GM21717 (cell line): ENCODE results near the gene U2AF2.

Experiments used
- ATAC-seq: cut with Tn5 transposase; IDR thresholded peaks from one replicate; pipeline ENCODE4 v1.9.1; 2021; ENCODE audit warnings: mild to moderate bottlenecking, moderate library complexity; ENCODE audit not compliant: unreplicated experiment

Gene U2AF2

GRCh38 chr19:55621205-55621672 is 33.6 kb upstream of the U2AF2 start:
- ATAC-seq, result no peak

GRCh38 chr19:55621673-55622231 is 33.1 kb upstream of the U2AF2 start:
- no peak for ATAC-seq

GRCh38 chr19:55622242-55622969 is 32.4 kb upstream of the U2AF2 start:
- no peak for ATAC-seq

GRCh38 chr19:55623130-55623529 is 31.7 kb upstream of the U2AF2 start:
- ATAC-seq, result no peak

- no peak for ATAC-seq
Observed at GRCh38 chr19:55623561-55623960, 31.3 kb upstream of the U2AF2 start.

GRCh38 chr19:55624109-55625003 is 30.5 kb upstream of the U2AF2 start, which contains the start of gene ZNF784:
Gene ZNF784 (minus strand): TSS chr19:55624566. CDS start chr19:55624561, 5 bp downstream.
- peak; percentile 42 for ATAC-seq

- ATAC-seq, result no peak
Observed at GRCh38 chr19:55625004-55625326, 29.9 kb upstream of the U2AF2 start.

- no peak for ATAC-seq
Observed at GRCh38 chr19:55626350-55626749, 28.5 kb upstream of the U2AF2 start.

- no peak for ATAC-seq
Observed at GRCh38 chr19:55632463-55632834, 22.4 kb upstream of the U2AF2 start.

- ATAC-seq, result no peak
Observed at GRCh38 chr19:55633861-55634260, 21.0 kb upstream of the U2AF2 start.

- ATAC-seq, result no peak
Observed at GRCh38 chr19:55635334-55635717, 19.5 kb upstream of the U2AF2 start.

GRCh38 chr19:55635856-55636440 is 18.9 kb upstream of the U2AF2 start:
- ATAC-seq, result no peak

- ATAC-seq, result no peak
Observed at GRCh38 chr19:55636723-55637122, 18.1 kb upstream of the U2AF2 start.

- no peak for ATAC-seq
Observed at GRCh38 chr19:55637534-55637933, 17.3 kb upstream of the U2AF2 start.

- no peak for ATAC-seq
Observed at GRCh38 chr19:55638864-55639359, 15.9 kb upstream of the U2AF2 start.

- no peak for ATAC-seq
Observed at GRCh38 chr19:55640043-55640576, 14.7 kb upstream of the U2AF2 start.

- no peak for ATAC-seq
Observed at GRCh38 chr19:55640577-55641425, 14.0 kb upstream of the U2AF2 start, which contains the start of gene ZNF580. Gene ZNF580 (plus strand): TSS chr19:55641002. CDS start chr19:55642509, 1,507 bp downstream.

GRCh38 chr19:55641426-55642152 is 13.2 kb upstream of the U2AF2 start:
- ATAC-seq, result no peak
